AG10803 (cell line): Measurements from ENCODE around the gene POU6F1.

Experiments
- DNase-seq: peaks from one replicate; pipeline ENCODE4 v3.0.0; 2010; ENCODE audit warnings: low read depth
- H3K4me3 ChIP-seq: 2 replicates; pipeline ENCODE4 v1.5.1; 2011; ENCODE audit warnings: mild to moderate bottlenecking, low read length, control low read depth
- TF ChIP-seq, protein P1 (sequence below): conservative IDR thresholded peaks from 2 replicates; pipeline ENCODE4 v1.5.1; 2011; ENCODE audit warnings: mild to moderate bottlenecking, low read length, control low read depth, inconsistent platforms

POU6F1 gene

GRCh38 chr12:51183816-51184215, 34.0 kb downstream of the POU6F1 start:
- TF ChIP-seq, protein P1, sequence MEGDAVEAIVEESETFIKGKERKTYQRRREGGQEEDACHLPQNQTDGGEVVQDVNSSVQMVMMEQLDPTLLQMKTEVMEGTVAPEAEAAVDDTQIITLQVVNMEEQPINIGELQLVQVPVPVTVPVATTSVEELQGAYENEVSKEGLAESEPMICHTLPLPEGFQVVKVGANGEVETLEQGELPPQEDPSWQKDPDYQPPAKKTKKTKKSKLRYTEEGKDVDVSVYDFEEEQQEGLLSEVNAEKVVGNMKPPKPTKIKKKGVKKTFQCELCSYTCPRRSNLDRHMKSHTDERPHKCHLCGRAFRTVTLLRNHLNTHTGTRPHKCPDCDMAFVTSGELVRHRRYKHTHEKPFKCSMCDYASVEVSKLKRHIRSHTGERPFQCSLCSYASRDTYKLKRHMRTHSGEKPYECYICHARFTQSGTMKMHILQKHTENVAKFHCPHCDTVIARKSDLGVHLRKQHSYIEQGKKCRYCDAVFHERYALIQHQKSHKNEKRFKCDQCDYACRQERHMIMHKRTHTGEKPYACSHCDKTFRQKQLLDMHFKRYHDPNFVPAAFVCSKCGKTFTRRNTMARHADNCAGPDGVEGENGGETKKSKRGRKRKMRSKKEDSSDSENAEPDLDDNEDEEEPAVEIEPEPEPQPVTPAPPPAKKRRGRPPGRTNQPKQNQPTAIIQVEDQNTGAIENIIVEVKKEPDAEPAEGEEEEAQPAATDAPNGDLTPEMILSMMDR, result no peak
- DNase-seq, result peak; percentile 21
- no peak overlapping the region for H3K4me3 ChIP-seq

DNA sequence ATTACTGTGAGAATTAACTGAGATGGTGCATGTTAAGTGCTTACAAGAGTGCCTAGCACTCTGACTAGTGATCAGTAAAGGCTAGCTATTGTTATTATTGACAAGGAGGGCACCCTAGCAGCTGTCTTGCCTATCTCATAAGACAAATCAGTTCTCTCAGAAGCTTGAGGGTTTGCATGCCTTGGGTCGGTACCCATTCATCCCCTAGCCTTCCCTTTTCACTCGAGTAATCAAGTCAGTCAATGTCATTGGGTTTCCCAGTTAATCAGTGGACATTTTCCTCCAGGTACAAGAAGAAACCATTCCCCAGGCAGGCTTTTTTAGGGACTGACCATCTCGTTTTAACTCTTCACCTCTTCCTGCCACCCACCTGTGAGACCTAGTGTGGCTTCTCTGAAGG, 34.5 kb downstream of the POU6F1 start:
- TF ChIP-seq, protein P1, result no peak
- no peak for DNase-seq
- H3K4me3 ChIP-seq, result no peak overlapping the region

GRCh38 chr12:51181558-51181957, 36.3 kb downstream of the POU6F1 start:
- TF ChIP-seq, protein P1, result no peak
- DNase-seq, result no peak
- H3K4me3 ChIP-seq, result no peak overlapping the region

DNA sequence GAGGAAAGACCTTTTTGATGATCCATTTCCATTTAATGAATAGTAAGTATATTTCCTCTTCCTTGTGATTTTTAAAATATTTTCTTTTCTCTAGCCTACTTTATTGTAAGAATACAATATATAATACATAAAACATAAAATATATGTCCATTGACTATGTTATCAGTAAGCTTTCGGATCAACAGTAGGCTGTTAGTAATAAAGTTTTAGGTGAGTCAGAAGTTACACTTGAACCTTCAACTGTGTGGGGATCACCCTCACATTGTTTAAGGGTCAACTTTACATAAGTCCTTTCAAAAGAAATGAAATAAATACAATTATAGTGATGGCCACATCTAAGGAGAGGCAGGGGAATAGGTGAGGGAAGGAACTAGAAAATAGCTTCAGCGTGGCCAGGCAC, 40.0 kb downstream of the POU6F1 start:
- TF ChIP-seq, protein P1, result no peak
- no peak for DNase-seq
- H3K4me3 ChIP-seq, result no peak overlapping the region

GRCh38 chr12:51174501-51174900, 43.4 kb downstream of the POU6F1 start:
- TF ChIP-seq, protein P1, result no peak
- no peak for DNase-seq
- H3K4me3 ChIP-seq, result no peak overlapping the region

DNA sequence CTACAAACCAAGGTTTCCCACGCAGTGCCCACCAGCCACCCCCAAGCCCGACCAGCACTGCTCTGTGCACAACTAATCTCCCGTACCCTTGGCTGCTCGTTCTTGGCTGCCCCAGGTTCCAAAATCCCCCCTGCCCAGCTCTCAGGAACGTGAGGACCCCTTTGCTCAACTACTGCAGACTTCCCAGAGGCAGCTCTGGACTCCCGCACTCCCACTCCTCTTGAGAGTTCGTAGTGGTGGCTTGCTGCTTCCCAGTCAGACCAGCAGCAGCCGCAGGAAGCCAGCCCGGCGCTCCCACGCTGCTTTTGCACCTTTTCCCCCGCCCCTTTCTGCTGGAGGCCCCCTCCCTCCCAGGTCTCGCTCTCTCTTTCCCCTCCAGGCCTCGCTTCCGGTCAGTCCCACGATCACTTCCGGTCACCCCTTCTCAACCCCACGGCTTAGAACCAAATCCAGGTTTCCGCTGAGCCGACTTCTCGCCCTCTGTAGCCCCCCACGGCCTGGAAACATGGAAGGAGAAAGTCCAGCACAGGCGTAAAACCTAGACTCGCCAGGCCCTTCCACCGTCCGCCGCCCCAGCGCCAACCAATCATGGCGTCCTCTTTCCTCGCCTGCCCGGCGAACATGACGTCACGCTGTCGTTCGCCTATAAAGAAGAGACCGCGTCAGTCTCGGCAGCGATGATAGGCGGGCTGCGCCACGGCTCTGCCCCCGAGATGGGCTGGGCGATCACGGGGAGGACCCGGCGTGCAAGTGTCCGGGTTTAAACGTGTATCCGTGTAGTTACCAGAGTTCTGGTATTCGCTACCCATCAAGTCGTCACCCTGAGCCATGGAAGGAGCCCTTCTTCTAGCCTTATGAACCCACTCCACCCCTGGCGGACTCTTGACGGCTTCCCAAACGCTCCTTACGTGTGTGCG, 45.1 kb downstream of the POU6F1 start, which contains the start of gene TFCP2:
TSS of gene TFCP2 (minus strand) at position 621 of the 917 bp plus-strand sequence. CDS start 713 bp downstream, outside the sequence.
- peak; percentile 94 for DNase-seq
- H3K4me3 ChIP-seq, result peak within 1 kb of the TSS; percentile 91
- TF ChIP-seq, protein P1, result no peak

DNA sequence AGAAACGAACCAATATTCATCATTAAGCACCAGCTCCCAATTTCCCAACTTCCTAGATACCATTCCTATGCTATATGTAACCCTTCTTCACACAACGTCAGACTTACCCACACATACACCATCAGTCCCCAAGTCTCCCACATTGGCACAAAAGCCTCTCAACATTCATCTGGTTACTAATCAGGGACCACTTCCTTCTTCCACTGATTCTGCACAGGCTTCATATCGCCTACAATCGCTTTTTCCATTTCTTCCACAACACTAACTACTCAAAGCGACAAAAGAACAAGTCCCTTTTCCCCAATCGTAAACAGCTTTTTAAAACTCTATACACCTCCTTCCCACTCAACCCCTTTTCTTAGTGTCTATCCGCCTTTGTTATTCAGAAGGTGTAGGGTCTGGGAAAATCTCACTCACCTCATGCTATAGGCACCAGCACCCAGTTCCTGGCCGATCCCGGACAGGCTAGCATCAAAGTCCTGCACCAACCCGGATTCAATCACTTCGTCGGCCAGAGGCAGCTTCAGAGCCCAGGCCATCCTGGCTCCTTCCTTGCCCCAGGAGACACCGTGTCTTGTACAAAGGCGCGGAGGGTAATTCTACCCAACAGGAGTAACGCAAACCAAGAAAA, 45.9 kb downstream of the POU6F1 start:
- H3K4me3 ChIP-seq, result peak overlapping the region; percentile 91
- DNase-seq, result peak; percentile 26
- TF ChIP-seq, protein P1, result no peak
